Right ventricle myocardium superior (tissue), 1 donor: ENCODE results near the gene ADRM1. TPM values are rescaled to one million over a fixed set of nuclear protein-coding genes. Genes with fewer than 3 reads are reported as not detected.
A peak's percentile ranks its signal among the peaks of the same experiment; 100 is the strongest.

Experiments used
- ATAC-seq: fragments of 200-7000 bp; cut with Tn5 transposase; one replicate; pipeline ENCODE4 v1.9.1; 2020; ENCODE audit warnings: mild to moderate bottlenecking; ENCODE audit not compliant: poor library complexity
- DNase-seq: peaks from one replicate; pipeline ENCODE4 v3.0.0-alpha.2; 2020
- intact Hi-C: fragments of 100-400 bp; cut with DNase I; formaldehyde crosslinking; loops from one replicate; pipeline ENCODE4 v1.11.2; 2022
- long read RNA-seq: library from polyadenylated mRNA; unstranded; transcript quantifications from one replicate; pipeline ENCODE4 v2.0.0, GENCODE V29; 2021
- total RNA-seq: library from RNA; stranded (reverse); fragmentation: NEBNext Ultra II Directional; extraction: Animal tissue kit (Norgen Biotek cat#: 25700); gene quantifications from one replicate; pipeline ENCODE4 v1.2.1, GENCODE V29; 2021
- donor health status: DM: no; HTN: yes; CAD: no; lungs with severe emphysema.

Gene ADRM1
- 68.5 TPM for total RNA-seq
- long read RNA-seq, transcript ADRM1-201 (10 exons, 1,478 nt) = major isoform, 210 of 280 reads
- long read RNA-seq, partial matches to known transcripts = 34 of 280 reads
- long read RNA-seq, other reads (novel, unspliced or antisense) = 32 of 280 reads

- peak; percentile 94 for ATAC-seq
- peak; percentile 97 for DNase-seq
- intact Hi-C loops = loop anchor here (2.0 kb wide), 1 partner anchor 80 kb away; no protein-coding TSS in a partner anchor
Measured at GRCh38 chr20:62302341-62303061, at the start of gene ADRM1. ADRM1 (plus strand) TSS chr20:62302997; CDS start chr20:62303569, 572 bp downstream.

- intact Hi-C loops = no loop called here
- no peak for ATAC-seq
- DNase-seq = no peak
Measured at GRCh38 chr20:62253398-62253797, 49.4 kb upstream of the ADRM1 start.

GRCh38 chr20:62254021-62254724 is 48.6 kb upstream of the ADRM1 start:
- no peak for DNase-seq
- intact Hi-C loops = no loop called here
- ATAC-seq = no peak

- no peak for ATAC-seq
- intact Hi-C loops = no loop called here
Measured at GRCh38 chr20:62255976-62256375, 46.8 kb upstream of the ADRM1 start.

GRCh38 chr20:62258499-62259293 is 44.1 kb upstream of the ADRM1 start:
- intact Hi-C loops = no loop called here
- DNase-seq = peak; percentile 68
- peak; percentile 79 for ATAC-seq

More at GRCh38 chr20:62255976-62256375, 46.8 kb upstream of the ADRM1 start:
- DNase-seq = no peak

GRCh38 chr20:62259294-62259565 is 43.6 kb upstream of the ADRM1 start:
- ATAC-seq = no peak
- DNase-seq = no peak
- intact Hi-C loops = no loop called here

GRCh38 chr20:62262064-62262463 is 40.7 kb upstream of the ADRM1 start:
- intact Hi-C loops = no loop called here
- DNase-seq (no peak), ATAC-seq (no peak)

GRCh38 chr20:62263396-62263795 is 39.4 kb upstream of the ADRM1 start:
- DNase-seq = no peak
- ATAC-seq = no peak
- intact Hi-C loops = no loop called here

GRCh38 chr20:62265365-62265764 is 37.4 kb upstream of the ADRM1 start:
- DNase-seq = no peak
- intact Hi-C loops = no loop called here
- no peak for ATAC-seq

- no peak for DNase-seq
- intact Hi-C loops = no loop called here
- ATAC-seq = no peak
Measured at GRCh38 chr20:62266340-62266739, 36.5 kb upstream of the ADRM1 start.

GRCh38 chr20:62266851-62267250 is 35.9 kb upstream of the ADRM1 start:
- intact Hi-C loops = no loop called here
- ATAC-seq = no peak
- DNase-seq = no peak

- ATAC-seq (peak; percentile 94), DNase-seq (peak; percentile 54)
- intact Hi-C loops = no loop called here
Measured at GRCh38 chr20:62267543-62267942, 35.3 kb upstream of the ADRM1 start.

- DNase-seq (no peak), ATAC-seq (no peak)
- intact Hi-C loops = no loop called here
Measured at GRCh38 chr20:62268228-62268900, 34.4 kb upstream of the ADRM1 start.

- intact Hi-C loops = no loop called here
- no peak for ATAC-seq
- no peak for DNase-seq
Measured at GRCh38 chr20:62269378-62269777, 33.4 kb upstream of the ADRM1 start.

- ATAC-seq (no peak), DNase-seq (no peak)
- intact Hi-C loops = no loop called here
Measured at GRCh38 chr20:62269871-62270270, 32.9 kb upstream of the ADRM1 start.

- no peak for ATAC-seq
- intact Hi-C loops = no loop called here
- no peak for DNase-seq
Measured at GRCh38 chr20:62272200-62272599, 30.6 kb upstream of the ADRM1 start.

GRCh38 chr20:62273416-62273815 is 29.4 kb upstream of the ADRM1 start:
- ATAC-seq = no peak
- DNase-seq = no peak
- intact Hi-C loops = no loop called here

GRCh38 chr20:62274332-62274950 is 28.4 kb upstream of the ADRM1 start:
- peak; percentile 22 for DNase-seq
- ATAC-seq = no peak
- intact Hi-C loops = no loop called here

- ATAC-seq (no peak), DNase-seq (peak; percentile 9)
- intact Hi-C loops = no loop called here
Measured at GRCh38 chr20:62275219-62275618, 27.6 kb upstream of the ADRM1 start.
